ENCODE results near the gene PTGDR2. TPM values are rescaled to one million over a fixed set of nuclear protein-coding genes. Genes with fewer than 3 reads are reported as not detected.

PTGDR2 gene
- total RNA-seq, 3 donors from 2014 or later = 0.16 to 0.59 TPM; not detected in 1

GRCh38 chr11:60857378-60858232 lies 1.9 kb upstream of the PTGDR2 start:
- no peak for TF ChIP-seq CTCF (IDR thresholded peaks at IDR 0.05)

GRCh38 chr11:60854847-60855725 lies 664 bp downstream of the PTGDR2 start:
- H3K27ac ChIP-seq = no peak overlapping the region
- H3K4me3 ChIP-seq = no peak overlapping the region
- intact Hi-C loops (cut with DNase I; ENCODE audit: low total_unique reads) = no loop called here
- H3K4me1 ChIP-seq = no peaks in the 10 kb centered on the region
- H3K27me3 ChIP-seq = no peaks in the 10 kb centered on the region
- TF ChIP-seq POLR2AphosphoS5 (IDR thresholded peaks at IDR 0.05) (no peak), POLR2A (IDR thresholded peaks at IDR 0.05) (no peak), CTCF (IDR thresholded peaks at IDR 0.05) (no peak)
- H3K9me3 ChIP-seq = no peaks in the 10 kb centered on the region
- H3K36me3 ChIP-seq = no peaks in the 10 kb centered on the region
- DNase-seq (ENCODE audit: low spot score in 2 of 2) = no peak

More at GRCh38 chr11:60857378-60858232, 1.9 kb upstream of the PTGDR2 start:
- Histone ChIP-seq H3K4me1 (no peaks in the 10 kb centered on the region), H3K27ac (no peak overlapping the region), H3K27me3 (no peaks in the 10 kb centered on the region), H3K36me3 (no peaks in the 10 kb centered on the region), H3K9me3 (no peaks in the 10 kb centered on the region), H3K4me3 (no peak overlapping the region)
- intact Hi-C loops (cut with DNase I; ENCODE audit: low total_unique reads) = no loop called here
- DNase-seq (ENCODE audit: low spot score in 2 of 2) = no peak

GRCh38 chr11:60854140-60854846 lies 1.5 kb downstream of the PTGDR2 start:
- no peaks in the 10 kb centered on the region for H3K27me3 ChIP-seq
- intact Hi-C loops (cut with DNase I; ENCODE audit: low total_unique reads) = no loop called here
- H3K4me3 ChIP-seq = no peak overlapping the region
- TF ChIP-seq POLR2AphosphoS5 (IDR thresholded peaks at IDR 0.05) = no peak
- TF ChIP-seq POLR2A (IDR thresholded peaks at IDR 0.05) = no peak
- TF ChIP-seq CTCF (IDR thresholded peaks at IDR 0.05) = no peak
- no peak for DNase-seq (ENCODE audit: low spot score in 2 of 2)
- H3K36me3 ChIP-seq = no peaks in the 10 kb centered on the region
- no peak overlapping the region for H3K27ac ChIP-seq
- H3K4me1 ChIP-seq = no peaks in the 10 kb centered on the region
- H3K9me3 ChIP-seq = no peaks in the 10 kb centered on the region

- no peaks in the 10 kb centered on the region for H3K9me3 ChIP-seq
- no peaks in the 10 kb centered on the region for H3K36me3 ChIP-seq
- H3K4me3 ChIP-seq = no peak overlapping the region
- H3K27ac ChIP-seq = no peak overlapping the region
- H3K27me3 ChIP-seq = no peaks in the 10 kb centered on the region
- intact Hi-C loops (cut with DNase I; ENCODE audit: low total_unique reads) = no loop called here
- H3K4me1 ChIP-seq = no peaks in the 10 kb centered on the region
- no peak for DNase-seq (ENCODE audit: low spot score in 2 of 2)
- TF ChIP-seq POLR2A (IDR thresholded peaks at IDR 0.05) (no peak), POLR2AphosphoS5 (IDR thresholded peaks at IDR 0.05) (no peak), CTCF (IDR thresholded peaks at IDR 0.05) (no peak)
Measured at GRCh38 chr11:60852982-60853950, 2.5 kb downstream of the PTGDR2 start.

Data from breast epithelium (tissue), 4 donors.